ENCODE data around the gene BAHCC1. TPM values are rescaled to one million over a fixed set of nuclear protein-coding genes. Genes with fewer than 3 reads are reported as not detected.

The BAHCC1 gene
- total and polyA plus RNA-seq, 9 of the 15 experiments (the other 6 are each of a cell fraction or from before 2014, with no cell fraction given): 0.14 to 26.9 (median 5.0) TPM

DNA sequence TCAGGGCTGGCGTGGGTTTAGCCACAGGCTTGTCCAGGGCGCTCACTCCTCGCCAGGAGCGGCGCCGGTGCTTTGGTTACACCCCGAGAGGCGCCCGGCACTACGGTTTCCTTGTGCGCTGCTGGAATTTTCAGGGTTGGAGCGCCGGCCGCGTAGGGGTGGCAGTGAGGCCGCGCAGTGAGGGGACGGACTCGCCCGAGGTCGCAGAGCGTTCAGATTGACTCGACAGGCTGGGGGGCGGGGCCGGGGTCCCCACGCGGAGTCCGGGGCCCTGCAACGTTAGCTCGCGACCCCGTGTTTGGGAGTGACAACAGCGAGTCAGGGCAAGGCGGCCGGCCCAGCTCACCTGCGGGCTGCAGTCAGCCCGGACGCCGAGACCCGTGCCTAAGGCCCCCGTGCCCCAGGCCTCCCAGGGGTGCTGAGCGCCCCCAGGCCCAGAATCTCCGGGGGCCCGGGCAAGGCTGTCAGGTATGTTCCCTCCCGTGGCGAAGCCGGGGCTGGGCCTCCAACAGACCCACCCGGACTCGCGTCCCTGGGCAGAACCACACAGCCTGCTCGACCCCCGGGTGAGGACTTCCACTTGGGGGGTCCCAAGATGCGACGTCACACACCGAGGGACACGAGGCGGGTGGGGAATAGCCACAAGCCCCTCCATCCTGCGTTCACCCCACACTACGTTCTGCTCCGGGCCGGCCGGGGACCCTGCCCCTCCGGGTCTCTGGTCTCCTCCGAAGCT, 118.7 kb downstream of the BAHCC1 start (continued):
- TF ChIP-seq ATF2 (CRISPR knock-in tag; IDR thresholded peaks at IDR 0.05) (no peak), ESRRB (CRISPR knock-in tag; IDR thresholded peaks at IDR 0.05; ENCODE audit: borderline replicate concordance) (no peak), RBFOX2 (IDR thresholded peaks at IDR 0.05; ENCODE audit: low read depth, low read length) (peak; percentile 27), PHF8 (IDR thresholded peaks at IDR 0.05; ENCODE audit: borderline replicate concordance, low read length) (no peak; the same call in 1 of the 2 replicates), SP1 (CRISPR knock-in tag; IDR thresholded peaks at IDR 0.05) (no peak; the same call in 1 of the 2 replicates), THRA (IDR thresholded peaks at IDR 0.05) (no peak), POU5F1 (IDR thresholded peaks at IDR 0.05; ENCODE audit: borderline replicate concordance, low read depth, low read length, partially characterized antibody) (no peak), RAD21 (CRISPR knock-in tag; conservative IDR thresholded peaks at IDR 0.05 in 1 of 2, IDR thresholded peaks at IDR 0.05 in 1 of 2) (no peak), CHD1 (IDR thresholded peaks at IDR 0.05; ENCODE audit: low read length) (no peak), ARID1B (IDR thresholded peaks at IDR 0.05) (no peak), GTF2A2 (tag; IDR thresholded peaks at IDR 0.05) (no peak), ZBTB7A (IDR thresholded peaks at IDR 0.05; ENCODE audit: borderline replicate concordance, control insufficient read depth, low read depth, low read length) (peak; percentile 72), RB1 (IDR thresholded peaks at IDR 0.05; ENCODE audit: low read depth) (no peak), XRCC3 (IDR thresholded peaks at IDR 0.05) (no peak), CEBPB (tag; IDR thresholded peaks at IDR 0.05) (no peak), ZNF707 (CRISPR knock-in tag; conservative IDR thresholded peaks at IDR 0.05) (no peak), KDM4B (IDR thresholded peaks at IDR 0.05; ENCODE audit: borderline replicate concordance in 2 of 2, low read depth in 1 of 2) (no peak), ZNF717 (CRISPR knock-in tag; IDR thresholded peaks at IDR 0.05) (no peak), GTF2E2 (tag; IDR thresholded peaks at IDR 0.05) (no peak)
- TF ChIP-seq, protein P1, sequence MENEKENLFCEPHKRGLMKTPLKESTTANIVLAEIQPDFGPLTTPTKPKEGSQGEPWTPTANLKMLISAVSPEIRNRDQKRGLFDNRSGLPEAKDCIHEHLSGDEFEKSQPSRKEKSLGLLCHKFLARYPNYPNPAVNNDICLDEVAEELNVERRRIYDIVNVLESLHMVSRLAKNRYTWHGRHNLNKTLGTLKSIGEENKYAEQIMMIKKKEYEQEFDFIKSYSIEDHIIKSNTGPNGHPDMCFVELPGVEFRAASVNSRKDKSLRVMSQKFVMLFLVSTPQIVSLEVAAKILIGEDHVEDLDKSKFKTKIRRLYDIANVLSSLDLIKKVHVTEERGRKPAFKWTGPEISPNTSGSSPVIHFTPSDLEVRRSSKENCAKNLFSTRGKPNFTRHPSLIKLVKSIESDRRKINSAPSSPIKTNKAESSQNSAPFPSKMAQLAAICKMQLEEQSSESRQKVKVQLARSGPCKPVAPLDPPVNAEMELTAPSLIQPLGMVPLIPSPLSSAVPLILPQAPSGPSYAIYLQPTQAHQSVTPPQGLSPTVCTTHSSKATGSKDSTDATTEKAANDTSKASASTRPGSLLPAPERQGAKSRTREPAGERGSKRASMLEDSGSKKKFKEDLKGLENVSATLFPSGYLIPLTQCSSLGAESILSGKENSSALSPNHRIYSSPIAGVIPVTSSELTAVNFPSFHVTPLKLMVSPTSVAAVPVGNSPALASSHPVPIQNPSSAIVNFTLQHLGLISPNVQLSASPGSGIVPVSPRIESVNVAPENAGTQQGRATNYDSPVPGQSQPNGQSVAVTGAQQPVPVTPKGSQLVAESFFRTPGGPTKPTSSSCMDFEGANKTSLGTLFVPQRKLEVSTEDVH (IDR thresholded peaks at IDR 0.05; ENCODE audit: low read depth, partially characterized antibody): no peak
- TF ChIP-seq, protein P2, sequence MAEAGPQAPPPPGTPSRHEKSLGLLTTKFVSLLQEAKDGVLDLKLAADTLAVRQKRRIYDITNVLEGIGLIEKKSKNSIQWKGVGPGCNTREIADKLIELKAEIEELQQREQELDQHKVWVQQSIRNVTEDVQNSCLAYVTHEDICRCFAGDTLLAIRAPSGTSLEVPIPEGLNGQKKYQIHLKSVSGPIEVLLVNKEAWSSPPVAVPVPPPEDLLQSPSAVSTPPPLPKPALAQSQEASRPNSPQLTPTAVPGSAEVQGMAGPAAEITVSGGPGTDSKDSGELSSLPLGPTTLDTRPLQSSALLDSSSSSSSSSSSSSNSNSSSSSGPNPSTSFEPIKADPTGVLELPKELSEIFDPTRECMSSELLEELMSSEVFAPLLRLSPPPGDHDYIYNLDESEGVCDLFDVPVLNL (CRISPR knock-in tag; IDR thresholded peaks at IDR 0.05; ENCODE audit: low read depth): no peak
